KMS-11 (cell line): ENCODE results near the gene PROB1.

ENCODE experiments used
- H2AFZ ChIP-seq: fragments of 200-600 bp; sonication (generic); 2 replicates; pipeline ENCODE4 v1.6.1; 2016; ENCODE audit warnings: antibody characterized with exemption, mixed run types, low read depth
- H3K27ac ChIP-seq: fragments of 200-600 bp; sonication (generic); 2 replicates; pipeline ENCODE4 v1.6.1; 2016; ENCODE audit warnings: mild to moderate bottlenecking, mixed run types
- H3K27me3 ChIP-seq: fragments of 200-600 bp; sonication (generic); 2 replicates; pipeline ENCODE4 v1.6.1; 2017; ENCODE audit warnings: mild to moderate bottlenecking, low read depth, mixed run types, moderate library complexity; ENCODE audit not compliant: insufficient read depth
- H3K36me3 ChIP-seq: fragments of 200-600 bp; sonication (generic); 2 replicates; pipeline ENCODE4 v1.6.1; 2017; ENCODE audit warnings: mild to moderate bottlenecking, mixed run types; ENCODE audit not compliant: insufficient read depth
- H3K4me1 ChIP-seq: fragments of 200-600 bp; sonication (generic); 2 replicates; pipeline ENCODE4 v1.6.1; 2016; ENCODE audit warnings: mild to moderate bottlenecking, low read depth, mixed run types; ENCODE audit not compliant: poor library complexity, severe bottlenecking
- H3K4me2 ChIP-seq: fragments of 200-600 bp; sonication (generic); 2 replicates; pipeline ENCODE4 v1.7.0; 2016; ENCODE audit warnings: mild to moderate bottlenecking, mixed run types
- H3K4me3 ChIP-seq: fragments of 200-600 bp; sonication (generic); IDR thresholded peaks from 2 replicates; pipeline ENCODE4 v1.6.1; 2017; ENCODE audit warnings: low read depth, low read length, mixed read lengths; ENCODE audit not compliant: insufficient read depth
- H3K79me2 ChIP-seq: fragments of 200-600 bp; sonication (generic); 2 replicates; pipeline ENCODE4 v1.6.1; 2016; ENCODE audit warnings: low read depth, mixed run types; ENCODE audit not compliant: insufficient read depth
- H3K9ac ChIP-seq: fragments of 200-600 bp; sonication (generic); 2 replicates; pipeline ENCODE4 v1.6.1; 2016; ENCODE audit warnings: mild to moderate bottlenecking, mixed run types
- H4K20me1 ChIP-seq: fragments of 200-600 bp; sonication (generic); 2 replicates; pipeline ENCODE4 v1.6.1; 2016; ENCODE audit warnings: mild to moderate bottlenecking, mixed run types; ENCODE audit not compliant: insufficient read depth
- CTCF ChIP-seq: fragments of 200-600 bp; sonication (generic); conservative IDR thresholded peaks from 2 replicates; pipeline ENCODE4 v1.6.1; 2017; ENCODE audit warnings: low read depth, mild to moderate bottlenecking, antibody characterized with exemption, low read length, moderate library complexity, mixed read lengths

The PROB1 gene

GRCh38 chr5:139403418-139403786, 8.5 kb upstream of the PROB1 start:
- H3K79me2 ChIP-seq = no peaks in the 10 kb centered on the region
- TF ChIP-seq CTCF = no peak
- H2AFZ ChIP-seq = peak overlapping the region; percentile 77; the same call in 1 of the 2 replicates
- H3K27ac ChIP-seq = peak overlapping the region; percentile 75
- no peak overlapping the region for H3K4me3 ChIP-seq
- H3K4me1 ChIP-seq = peaks cover 24% of the 10 kb centered on the region
- H3K36me3 ChIP-seq = no peaks in the 10 kb centered on the region
- no peaks in the 10 kb centered on the region for H4K20me1 ChIP-seq
- no peaks in the 10 kb centered on the region for H3K27me3 ChIP-seq
- H3K4me2 ChIP-seq = peak overlapping the region; percentile 73
- H3K9ac ChIP-seq = peak overlapping the region; percentile 56; the same call in 1 of the 2 replicates

- Histone ChIP-seq H3K4me3 (no peak overlapping the region), H3K36me3 (no peaks in the 10 kb centered on the region), H3K4me2 (peak overlapping the region; percentile 73), H3K79me2 (no peaks in the 10 kb centered on the region), H4K20me1 (no peaks in the 10 kb centered on the region), H3K27ac (peak overlapping the region; percentile 12; the same call in 1 of the 2 replicates), H2AFZ (no peak overlapping the region), H3K4me1 (peaks cover 24% of the 10 kb centered on the region), H3K27me3 (no peaks in the 10 kb centered on the region), H3K9ac (no peak overlapping the region)
- peak; percentile 64 for TF ChIP-seq CTCF
Measured at GRCh38 chr5:139402561-139403158, 7.8 kb upstream of the PROB1 start.

- no peaks in the 10 kb centered on the region for H3K79me2 ChIP-seq
- H3K9ac ChIP-seq = no peak overlapping the region
- no peak for TF ChIP-seq CTCF
- H3K4me3 ChIP-seq = no peak overlapping the region
- H3K27ac ChIP-seq = no peak overlapping the region
- H3K4me1 ChIP-seq = peaks cover 24% of the 10 kb centered on the region
- no peak overlapping the region for H2AFZ ChIP-seq
- no peak overlapping the region for H3K4me2 ChIP-seq
- no peaks in the 10 kb centered on the region for H3K27me3 ChIP-seq
- no peaks in the 10 kb centered on the region for H4K20me1 ChIP-seq
- H3K36me3 ChIP-seq = no peaks in the 10 kb centered on the region
Measured at GRCh38 chr5:139401546-139401945, 6.6 kb upstream of the PROB1 start.

GRCh38 chr5:139399501-139400121, 4.7 kb upstream of the PROB1 start:
- peaks cover 6% of the 10 kb centered on the region for H3K79me2 ChIP-seq
- no peak overlapping the region for H3K9ac ChIP-seq
- H4K20me1 ChIP-seq = no peaks in the 10 kb centered on the region
- no peak overlapping the region for H3K4me3 ChIP-seq
- no peak overlapping the region for H2AFZ ChIP-seq
- H3K4me1 ChIP-seq = peaks cover 35% of the 10 kb centered on the region
- H3K27ac ChIP-seq = no peak overlapping the region; the same call in 1 of the 2 replicates
- no peaks in the 10 kb centered on the region for H3K36me3 ChIP-seq
- no peaks in the 10 kb centered on the region for H3K27me3 ChIP-seq
- H3K4me2 ChIP-seq = no peak overlapping the region
- TF ChIP-seq CTCF = no peak
